ENCODE results near the gene GRID1.

The GRID1 gene

DNA sequence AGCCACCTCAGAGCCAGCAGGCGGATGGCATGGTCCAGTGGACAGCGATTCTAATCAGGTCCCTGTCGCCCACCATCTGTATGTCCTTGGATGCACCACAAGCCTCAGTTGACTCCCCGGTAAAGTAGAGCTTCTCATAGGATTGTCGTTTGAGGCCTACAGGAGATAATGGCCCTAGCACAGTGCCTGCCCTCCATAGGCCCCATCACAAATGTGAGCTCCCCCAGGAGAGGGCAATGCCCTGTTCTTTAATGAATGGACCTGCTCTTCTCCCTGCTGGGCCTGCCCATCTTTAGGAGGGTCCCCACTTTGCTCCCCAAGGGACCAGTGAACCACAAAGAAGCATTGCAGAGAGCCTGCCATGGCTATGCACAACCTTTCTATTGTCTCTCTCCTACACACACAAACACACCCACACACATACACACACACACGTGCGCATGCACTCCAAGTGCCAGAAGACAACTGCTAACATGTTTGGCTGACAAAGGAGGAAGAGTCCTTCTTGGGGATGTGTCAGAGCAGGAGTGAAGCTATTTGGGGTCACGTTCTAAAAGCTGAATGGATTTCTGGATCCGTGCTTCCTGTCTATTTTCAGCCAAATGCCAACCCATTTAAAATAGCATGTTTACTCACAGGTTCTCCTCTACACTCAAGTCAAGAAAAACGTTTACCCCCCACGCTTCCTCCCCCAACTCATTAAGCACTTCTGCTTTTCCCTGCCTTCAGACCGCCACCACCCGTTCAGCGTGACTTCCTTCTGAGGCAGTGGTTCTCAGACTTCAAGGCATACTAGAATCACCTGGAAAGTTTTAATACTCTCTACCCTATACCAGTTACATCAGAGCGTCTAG is 196.1 kb downstream of the GRID1 start:
- DNase-seq (ENCODE audit: low read depth, low spot score) = no peak
- Histone ChIP-seq H3K4me1 (ENCODE audit: insufficient read depth, insufficient read length) (peaks cover 2% of the 10 kb centered on the region), H3K4me3 (ENCODE audit: insufficient read length, low read depth) (no peak overlapping the region), H3K9me3 (ENCODE audit: insufficient read depth, low read length) (no peaks in the 10 kb centered on the region), H3K9ac (ENCODE audit: insufficient read length, low read depth) (no peak overlapping the region), H3K27me3 (ENCODE audit: insufficient read depth, insufficient read length) (no peaks in the 10 kb centered on the region), H3K36me3 (ENCODE audit: insufficient read depth, insufficient read length, low read length) (no peaks in the 10 kb centered on the region)
- TF ChIP-seq ZNF274 (IDR thresholded peaks at IDR 0.05; ENCODE audit: low read depth, low read length) = no peak

DNA sequence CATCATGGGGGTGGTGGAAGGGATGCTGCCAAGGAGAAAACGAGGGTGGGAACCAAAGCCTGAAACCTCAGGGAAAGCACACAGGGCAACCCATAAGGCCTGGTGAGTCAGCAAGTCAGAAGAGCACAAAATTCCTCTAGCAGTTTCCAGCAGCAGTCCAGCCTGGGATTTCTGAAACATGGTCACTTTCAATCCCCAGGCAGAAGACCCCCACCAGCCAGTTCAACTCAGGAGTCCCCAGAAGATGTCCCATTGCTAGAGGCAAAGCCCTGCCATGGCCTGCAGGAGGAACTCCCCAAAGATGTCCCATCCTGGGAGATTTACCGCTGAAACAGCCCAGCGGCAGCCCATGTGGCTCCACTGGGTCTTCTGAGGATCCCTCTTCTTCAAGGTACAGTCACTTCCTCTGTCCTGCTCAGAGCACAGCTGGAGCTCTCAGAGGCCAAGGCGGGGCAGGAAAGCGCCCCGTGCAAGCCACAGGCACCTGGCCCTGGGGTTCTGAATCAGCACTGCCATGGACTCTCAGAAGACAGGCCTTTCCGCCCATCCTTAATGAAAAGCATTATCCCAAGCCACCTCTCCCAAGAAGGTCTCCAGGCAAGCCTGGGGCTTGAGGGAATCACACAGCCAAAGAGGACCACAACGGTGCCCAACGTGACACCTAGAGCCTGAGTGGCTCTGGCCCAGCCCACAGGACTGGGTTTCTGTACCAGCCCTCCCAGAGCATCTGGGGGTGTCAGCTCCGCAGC is 196.9 kb downstream of the GRID1 start:
- H3K4me3 ChIP-seq (ENCODE audit: insufficient read length, low read depth) = no peak overlapping the region
- peaks cover 2% of the 10 kb centered on the region for H3K4me1 ChIP-seq (ENCODE audit: insufficient read depth, insufficient read length)
- no peaks in the 10 kb centered on the region for H3K36me3 ChIP-seq (ENCODE audit: insufficient read depth, insufficient read length, low read length)
- TF ChIP-seq ZNF274 (IDR thresholded peaks at IDR 0.05; ENCODE audit: low read depth, low read length) = no peak
- no peak for TF ChIP-seq YY1 (IDR thresholded peaks at IDR 0.05; ENCODE audit: insufficient read depth, insufficient read length)
- no peak for TF ChIP-seq SUZ12 (IDR thresholded peaks at IDR 0.05; ENCODE audit: extremely low read depth, insufficient read depth, insufficient read length)
- H3K9ac ChIP-seq (ENCODE audit: insufficient read length, low read depth) = no peak overlapping the region
- DNase-seq (ENCODE audit: low read depth, low spot score) = no peak
- no peaks in the 10 kb centered on the region for H3K27me3 ChIP-seq (ENCODE audit: insufficient read depth, insufficient read length)
- no peaks in the 10 kb centered on the region for H3K9me3 ChIP-seq (ENCODE audit: insufficient read depth, low read length)

DNA sequence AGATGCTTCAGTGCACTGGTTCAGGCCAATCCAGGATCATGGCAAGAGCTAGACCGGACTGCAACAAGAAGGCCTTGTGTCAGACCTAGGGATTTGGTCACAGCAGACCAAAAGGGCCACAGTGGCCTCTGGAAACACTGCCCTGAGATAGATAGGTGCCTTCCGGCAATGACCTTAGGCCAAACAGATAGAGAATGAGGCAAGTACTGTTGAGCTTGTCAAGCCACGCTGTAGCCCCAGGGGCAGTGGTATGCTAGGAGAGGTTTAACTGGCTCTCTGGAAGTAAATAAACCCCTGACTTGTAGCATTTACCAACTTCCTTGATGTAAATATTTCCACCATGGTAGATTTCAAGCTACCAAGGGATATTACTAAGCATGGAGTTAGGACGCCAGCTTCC is 197.5 kb downstream of the GRID1 start:
- Histone ChIP-seq H3K4me1 (ENCODE audit: insufficient read depth, insufficient read length) (peaks cover 2% of the 10 kb centered on the region), H3K27me3 (ENCODE audit: insufficient read depth, insufficient read length) (no peaks in the 10 kb centered on the region), H3K9ac (ENCODE audit: insufficient read length, low read depth) (no peak overlapping the region), H3K36me3 (ENCODE audit: insufficient read depth, insufficient read length, low read length) (no peaks in the 10 kb centered on the region), H3K4me3 (ENCODE audit: insufficient read length, low read depth) (no peak overlapping the region), H3K9me3 (ENCODE audit: insufficient read depth, low read length) (no peaks in the 10 kb centered on the region)
- no peak for DNase-seq (ENCODE audit: low read depth, low spot score)
- TF ChIP-seq YY1 (IDR thresholded peaks at IDR 0.05; ENCODE audit: insufficient read depth, insufficient read length) = no peak
- no peak for TF ChIP-seq ZNF274 (IDR thresholded peaks at IDR 0.05; ENCODE audit: low read depth, low read length)
- TF ChIP-seq SUZ12 (IDR thresholded peaks at IDR 0.05; ENCODE audit: extremely low read depth, insufficient read depth, insufficient read length) = no peak

GRCh38 chr10:86168256-86168655 is 198.3 kb downstream of the GRID1 start:
- Histone ChIP-seq H3K36me3 (ENCODE audit: insufficient read depth, insufficient read length, low read length) (no peaks in the 10 kb centered on the region), H3K4me1 (ENCODE audit: insufficient read depth, insufficient read length) (peaks cover 4% of the 10 kb centered on the region), H3K9me3 (ENCODE audit: insufficient read depth, low read length) (no peaks in the 10 kb centered on the region), H3K9ac (ENCODE audit: insufficient read length, low read depth) (no peak overlapping the region), H3K27me3 (ENCODE audit: insufficient read depth, insufficient read length) (no peaks in the 10 kb centered on the region), H3K4me3 (ENCODE audit: insufficient read length, low read depth) (no peak overlapping the region)
- TF ChIP-seq ZNF274 (IDR thresholded peaks at IDR 0.05; ENCODE audit: low read depth, low read length) (no peak), SUZ12 (IDR thresholded peaks at IDR 0.05; ENCODE audit: extremely low read depth, insufficient read depth, insufficient read length) (no peak), YY1 (IDR thresholded peaks at IDR 0.05; ENCODE audit: insufficient read depth, insufficient read length) (no peak)
- no peak for DNase-seq (ENCODE audit: low read depth, low spot score)

GRCh38 chr10:86167762-86168128 is 198.8 kb downstream of the GRID1 start:
- Histone ChIP-seq H3K27me3 (ENCODE audit: insufficient read depth, insufficient read length) (no peaks in the 10 kb centered on the region), H3K4me3 (ENCODE audit: insufficient read length, low read depth) (no peak overlapping the region), H3K9me3 (ENCODE audit: insufficient read depth, low read length) (no peaks in the 10 kb centered on the region), H3K4me1 (ENCODE audit: insufficient read depth, insufficient read length) (peaks cover 4% of the 10 kb centered on the region), H3K9ac (ENCODE audit: insufficient read length, low read depth) (no peak overlapping the region), H3K36me3 (ENCODE audit: insufficient read depth, insufficient read length, low read length) (no peaks in the 10 kb centered on the region)
- no peak for TF ChIP-seq ZNF274 (IDR thresholded peaks at IDR 0.05; ENCODE audit: low read depth, low read length)
- no peak for TF ChIP-seq YY1 (IDR thresholded peaks at IDR 0.05; ENCODE audit: insufficient read depth, insufficient read length)
- no peak for DNase-seq (ENCODE audit: low read depth, low spot score)

GRCh38 chr10:86167121-86167761 is 199.4 kb downstream of the GRID1 start:
- no peak overlapping the region for H3K9ac ChIP-seq (ENCODE audit: insufficient read length, low read depth)
- H3K4me3 ChIP-seq (ENCODE audit: insufficient read length, low read depth) = no peak overlapping the region
- H3K9me3 ChIP-seq (ENCODE audit: insufficient read depth, low read length) = no peaks in the 10 kb centered on the region
- no peaks in the 10 kb centered on the region for H3K36me3 ChIP-seq (ENCODE audit: insufficient read depth, insufficient read length, low read length)
- H3K27me3 ChIP-seq (ENCODE audit: insufficient read depth, insufficient read length) = no peaks in the 10 kb centered on the region
- no peak for DNase-seq (ENCODE audit: low read depth, low spot score)
- H3K4me1 ChIP-seq (ENCODE audit: insufficient read depth, insufficient read length) = peaks cover 4% of the 10 kb centered on the region
- no peak for TF ChIP-seq ZNF274 (IDR thresholded peaks at IDR 0.05; ENCODE audit: low read depth, low read length)
- no peak for TF ChIP-seq YY1 (IDR thresholded peaks at IDR 0.05; ENCODE audit: insufficient read depth, insufficient read length)
- no peak for TF ChIP-seq SUZ12 (IDR thresholded peaks at IDR 0.05; ENCODE audit: extremely low read depth, insufficient read depth, insufficient read length)

DNA sequence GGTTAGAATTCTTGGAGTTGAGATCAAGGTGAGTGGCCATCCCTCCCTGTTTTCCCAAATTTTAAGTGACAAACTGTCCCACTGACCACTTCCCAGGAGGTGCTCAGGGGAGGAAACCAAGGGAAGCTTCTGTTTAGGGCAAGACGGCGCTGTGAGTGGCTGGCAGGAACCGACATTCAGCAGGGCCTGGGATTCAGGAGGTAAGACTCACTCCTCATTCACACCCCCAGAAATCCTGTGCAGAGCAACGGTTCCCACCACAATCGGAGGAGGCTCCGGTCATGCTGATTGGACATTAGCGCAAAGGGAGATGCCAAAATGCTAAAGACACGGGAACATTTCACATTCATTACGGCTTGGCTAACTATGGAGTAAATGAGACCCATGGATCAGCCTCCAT is 200.9 kb downstream of the GRID1 start:
- no peak for DNase-seq (ENCODE audit: low read depth, low spot score)
- no peaks in the 10 kb centered on the region for H3K36me3 ChIP-seq (ENCODE audit: insufficient read depth, insufficient read length, low read length)
- TF ChIP-seq ZNF274 (IDR thresholded peaks at IDR 0.05; ENCODE audit: low read depth, low read length) = no peak
- TF ChIP-seq YY1 (IDR thresholded peaks at IDR 0.05; ENCODE audit: insufficient read depth, insufficient read length) = no peak
- no peak for TF ChIP-seq SUZ12 (IDR thresholded peaks at IDR 0.05; ENCODE audit: extremely low read depth, insufficient read depth, insufficient read length)
- H3K9ac ChIP-seq (ENCODE audit: insufficient read length, low read depth) = no peak overlapping the region
- peaks cover 4% of the 10 kb centered on the region for H3K4me1 ChIP-seq (ENCODE audit: insufficient read depth, insufficient read length)
- no peaks in the 10 kb centered on the region for H3K27me3 ChIP-seq (ENCODE audit: insufficient read depth, insufficient read length)
- no peak overlapping the region for H3K4me3 ChIP-seq (ENCODE audit: insufficient read length, low read depth)
- no peaks in the 10 kb centered on the region for H3K9me3 ChIP-seq (ENCODE audit: insufficient read depth, low read length)
